Medulla oblongata (tissue), 1 donor: Measurements from ENCODE around the gene FOSB.

Experiments used
- DNase-seq: peaks from one replicate; pipeline ENCODE4 v3.0.0-alpha.2; 2015; ENCODE audit errors: extremely low spot score

Gene FOSB

GRCh38 chr19:45524575-45525129 lies 56.9 kb downstream of the FOSB start:
- peak; percentile 68 for DNase-seq
